SK-N-SH treated with all-trans-retinoic acid at 6 μM for 48 hours (cell line): Measurements from ENCODE around the gene SPATA45.

Experiments used
- OSR1 ChIP-seq: fragments of 250-450 bp; sonication (Bioruptor Pico); IDR thresholded peaks from 2 replicates; pipeline ENCODE4 v1.8.0; 2022; ENCODE audit warnings: moderate library complexity, mild to moderate bottlenecking, inconsistent platforms
- PPARA ChIP-seq: fragments of 250-450 bp; sonication (Bioruptor Pico); IDR thresholded peaks from 2 replicates; pipeline ENCODE4 v1.5.0; 2020; ENCODE audit warnings: mild to moderate bottlenecking, borderline replicate concordance
- ZC3H10 ChIP-seq: fragments of 250-450 bp; sonication (Bioruptor Pico); IDR thresholded peaks from 2 replicates; pipeline ENCODE4 v1.5.1; 2021; ENCODE audit warnings: mild to moderate bottlenecking, moderate library complexity
- ZFP3 ChIP-seq: fragments of 250-450 bp; sonication (Bioruptor Pico); IDR thresholded peaks from 2 replicates; pipeline ENCODE4 v1.5.0; 2020; ENCODE audit warnings: mild to moderate bottlenecking, moderate library complexity
- ZFP30 ChIP-seq: fragments of 450-650 bp; formaldehyde crosslinking; IDR thresholded peaks from 2 replicates; pipeline ENCODE4 v1.5.0; 2022; ENCODE audit warnings: mild to moderate bottlenecking, moderate library complexity
- ZNF565 ChIP-seq: fragments of 450-650 bp; formaldehyde crosslinking; conservative IDR thresholded peaks from 2 replicates; pipeline ENCODE4 v1.5.0; 2020; ENCODE audit warnings: low read depth, mild to moderate bottlenecking, moderate library complexity
- ZNF8 ChIP-seq: fragments of 450-650 bp; formaldehyde crosslinking; IDR thresholded peaks from 2 replicates; pipeline ENCODE4 v1.5.0; 2020; ENCODE audit warnings: mild to moderate bottlenecking, moderate library complexity
- TF ChIP-seq, protein P1 (sequence below): fragments of 250-450 bp; sonication (Bioruptor Pico); IDR thresholded peaks from 2 replicates; pipeline ENCODE4 v1.5.1; 2020; ENCODE audit warnings: low read depth, mild to moderate bottlenecking, moderate library complexity
- TF ChIP-seq, protein P2 (sequence below): fragments of 250-450 bp; sonication (Bioruptor Pico); IDR thresholded peaks from 2 replicates; pipeline ENCODE4 v1.8.0; 2020; ENCODE audit warnings: mild to moderate bottlenecking, moderate library complexity, borderline replicate concordance
- TF ChIP-seq, protein P3 (sequence below): fragments of 250-450 bp; sonication (Bioruptor Pico); IDR thresholded peaks from 2 replicates; pipeline ENCODE4 v1.5.0; 2020; ENCODE audit warnings: mild to moderate bottlenecking, moderate library complexity

DNA sequence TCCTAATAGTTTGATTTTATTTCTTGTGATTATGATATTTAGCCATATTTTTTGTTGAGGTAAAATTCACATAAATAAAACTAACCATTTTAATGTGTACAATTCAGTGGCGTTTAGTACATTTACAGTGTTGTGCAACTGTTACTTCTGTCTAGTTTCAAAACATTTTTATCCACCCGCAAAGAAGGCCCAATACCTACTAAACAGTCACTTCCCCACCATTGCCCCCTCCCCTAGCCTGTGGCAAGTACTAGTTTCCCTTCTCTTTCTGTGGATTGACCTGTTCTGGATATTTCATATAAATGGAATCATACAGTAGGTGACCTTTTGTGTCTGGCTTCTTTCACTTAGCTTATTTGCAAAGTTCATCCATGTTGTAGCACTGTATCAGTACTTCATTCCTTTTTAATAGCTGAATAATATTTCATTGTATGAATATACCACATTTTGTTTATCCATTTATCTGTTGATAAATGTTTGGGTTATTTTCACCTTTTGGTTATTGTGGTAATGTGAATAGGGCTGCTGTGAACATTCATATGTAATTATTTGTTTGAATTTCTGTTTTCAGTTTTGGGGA, 14.8 kb upstream of the SPATA45 start:
- TF ChIP-seq, protein P1, sequence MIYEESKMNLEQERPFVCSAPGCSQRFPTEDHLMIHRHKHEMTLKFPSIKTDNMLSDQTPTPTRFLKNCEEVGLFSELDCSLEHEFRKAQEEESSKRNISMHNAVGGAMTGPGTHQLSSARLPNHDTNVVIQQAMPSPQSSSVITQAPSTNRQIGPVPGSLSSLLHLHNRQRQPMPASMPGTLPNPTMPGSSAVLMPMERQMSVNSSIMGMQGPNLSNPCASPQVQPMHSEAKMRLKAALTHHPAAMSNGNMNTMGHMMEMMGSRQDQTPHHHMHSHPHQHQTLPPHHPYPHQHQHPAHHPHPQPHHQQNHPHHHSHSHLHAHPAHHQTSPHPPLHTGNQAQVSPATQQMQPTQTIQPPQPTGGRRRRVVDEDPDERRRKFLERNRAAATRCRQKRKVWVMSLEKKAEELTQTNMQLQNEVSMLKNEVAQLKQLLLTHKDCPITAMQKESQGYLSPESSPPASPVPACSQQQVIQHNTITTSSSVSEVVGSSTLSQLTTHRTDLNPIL, result no peak
- TF ChIP-seq OSR1 (CRISPR knock-in tag) (no peak), ZFP3 (CRISPR knock-in tag) (no peak), ZNF8 (no peak), ZC3H10 (CRISPR knock-in tag) (no peak), ZNF565 (CRISPR knock-in tag) (no peak), PPARA (CRISPR knock-in tag) (no peak), ZFP30 (CRISPR knock-in tag) (no peak)
- TF ChIP-seq, protein P2, sequence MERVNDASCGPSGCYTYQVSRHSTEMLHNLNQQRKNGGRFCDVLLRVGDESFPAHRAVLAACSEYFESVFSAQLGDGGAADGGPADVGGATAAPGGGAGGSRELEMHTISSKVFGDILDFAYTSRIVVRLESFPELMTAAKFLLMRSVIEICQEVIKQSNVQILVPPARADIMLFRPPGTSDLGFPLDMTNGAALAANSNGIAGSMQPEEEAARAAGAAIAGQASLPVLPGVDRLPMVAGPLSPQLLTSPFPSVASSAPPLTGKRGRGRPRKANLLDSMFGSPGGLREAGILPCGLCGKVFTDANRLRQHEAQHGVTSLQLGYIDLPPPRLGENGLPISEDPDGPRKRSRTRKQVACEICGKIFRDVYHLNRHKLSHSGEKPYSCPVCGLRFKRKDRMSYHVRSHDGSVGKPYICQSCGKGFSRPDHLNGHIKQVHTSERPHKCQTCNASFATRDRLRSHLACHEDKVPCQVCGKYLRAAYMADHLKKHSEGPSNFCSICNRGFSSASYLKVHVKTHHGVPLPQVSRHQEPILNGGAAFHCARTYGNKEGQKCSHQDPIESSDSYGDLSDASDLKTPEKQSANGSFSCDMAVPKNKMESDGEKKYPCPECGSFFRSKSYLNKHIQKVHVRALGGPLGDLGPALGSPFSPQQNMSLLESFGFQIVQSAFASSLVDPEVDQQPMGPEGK (CRISPR knock-in tag), result no peak
- TF ChIP-seq, protein P3, sequence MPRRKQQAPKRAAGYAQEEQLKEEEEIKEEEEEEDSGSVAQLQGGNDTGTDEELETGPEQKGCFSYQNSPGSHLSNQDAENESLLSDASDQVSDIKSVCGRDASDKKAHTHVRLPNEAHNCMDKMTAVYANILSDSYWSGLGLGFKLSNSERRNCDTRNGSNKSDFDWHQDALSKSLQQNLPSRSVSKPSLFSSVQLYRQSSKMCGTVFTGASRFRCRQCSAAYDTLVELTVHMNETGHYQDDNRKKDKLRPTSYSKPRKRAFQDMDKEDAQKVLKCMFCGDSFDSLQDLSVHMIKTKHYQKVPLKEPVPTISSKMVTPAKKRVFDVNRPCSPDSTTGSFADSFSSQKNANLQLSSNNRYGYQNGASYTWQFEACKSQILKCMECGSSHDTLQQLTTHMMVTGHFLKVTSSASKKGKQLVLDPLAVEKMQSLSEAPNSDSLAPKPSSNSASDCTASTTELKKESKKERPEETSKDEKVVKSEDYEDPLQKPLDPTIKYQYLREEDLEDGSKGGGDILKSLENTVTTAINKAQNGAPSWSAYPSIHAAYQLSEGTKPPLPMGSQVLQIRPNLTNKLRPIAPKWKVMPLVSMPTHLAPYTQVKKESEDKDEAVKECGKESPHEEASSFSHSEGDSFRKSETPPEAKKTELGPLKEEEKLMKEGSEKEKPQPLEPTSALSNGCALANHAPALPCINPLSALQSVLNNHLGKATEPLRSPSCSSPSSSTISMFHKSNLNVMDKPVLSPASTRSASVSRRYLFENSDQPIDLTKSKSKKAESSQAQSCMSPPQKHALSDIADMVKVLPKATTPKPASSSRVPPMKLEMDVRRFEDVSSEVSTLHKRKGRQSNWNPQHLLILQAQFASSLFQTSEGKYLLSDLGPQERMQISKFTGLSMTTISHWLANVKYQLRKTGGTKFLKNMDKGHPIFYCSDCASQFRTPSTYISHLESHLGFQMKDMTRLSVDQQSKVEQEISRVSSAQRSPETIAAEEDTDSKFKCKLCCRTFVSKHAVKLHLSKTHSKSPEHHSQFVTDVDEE, result no peak
